ENCODE data around the gene OR1E2. TPM values are rescaled to one million over a fixed set of nuclear protein-coding genes. Genes with fewer than 3 reads are reported as not detected.

OR1E2 gene
- total and polyA plus RNA-seq, 10 of the 15 experiments (the other 5 are each of a cell fraction or from before 2014, with no cell fraction given), result not detected

DNA sequence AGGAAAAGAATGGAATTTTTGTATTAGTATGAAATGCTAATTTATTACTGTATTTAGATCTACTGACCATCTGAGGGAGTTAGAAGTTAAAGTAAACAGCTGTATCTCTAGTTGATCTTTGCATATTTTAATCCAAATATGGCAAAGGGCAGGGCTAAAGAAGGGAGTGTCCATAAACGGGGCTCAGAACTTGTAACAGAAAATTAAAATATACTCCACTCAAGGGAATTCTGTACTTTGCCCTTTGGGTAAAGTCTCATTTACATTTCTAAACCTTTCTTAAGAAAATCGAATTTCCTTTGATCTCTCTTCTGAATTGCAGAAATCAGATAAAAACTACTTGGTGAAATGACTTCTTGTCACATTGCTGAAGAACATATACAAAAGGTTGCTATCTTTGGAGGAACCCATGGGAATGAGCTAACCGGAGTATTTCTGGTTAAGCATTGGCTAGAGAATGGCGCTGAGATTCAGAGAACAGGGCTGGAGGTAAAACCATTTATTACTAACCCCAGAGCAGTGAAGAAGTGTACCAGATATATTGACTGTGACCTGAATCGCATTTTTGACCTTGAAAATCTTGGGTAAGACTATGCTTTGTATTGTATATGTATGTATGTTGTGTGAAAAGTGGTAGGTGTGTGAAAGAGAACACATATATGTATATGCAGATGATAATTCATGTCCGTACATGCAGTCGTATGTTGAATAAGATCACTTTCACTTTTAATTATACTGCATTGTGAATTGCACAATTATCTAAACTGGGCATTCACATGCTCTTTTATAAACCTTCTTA, 42.4 kb upstream of the OR1E2 start, which contains the start of gene ASPA:
Gene ASPA, plus strand, starts transcription at position 186 of the 799 bp plus-strand sequence. Its CDS starts 163 bp downstream, at position 349.
- no peaks in the 10 kb centered on the region for H3K36me3 ChIP-seq (ENCODE audit: control insufficient read depth in 2 of 2, insufficient read depth in 2 of 2, low read length in 1 of 2)
- no peak within 1 kb of the TSS for H3K4me3 ChIP-seq
- no TSS peak for BruUV-seq (replicated peaks)
- ChIA-PET RAD21 (ENCODE audit: unreplicated experiment) (no interaction called here), SMC1A (ENCODE audit: uncharacterized antibody, unreplicated experiment) (interaction anchor here (0.8 to 1.5 kb wide), 2 partner anchors 24 to 58 kb away, joined by 3 read pairs; no protein-coding TSS in a partner anchor), CTCF (no interaction called here), POLR2A (no interaction called here)
- H3K27ac ChIP-seq (ENCODE audit: control insufficient read depth, insufficient read depth), result no peak within 1 kb of the TSS
- intact Hi-C loops (cut with micrococcal nuclease; ENCODE audit: unreplicated experiment) (no loop called here), in situ Hi-C loops (cut with MboI) (no loop called here)
- H3K4me1 ChIP-seq (ENCODE audit: control insufficient read depth, insufficient read depth, low read length), result no peaks in the 10 kb centered on the region
- H3K4me2 ChIP-seq (ENCODE audit: control insufficient read depth, insufficient read depth), result no peak within 1 kb of the TSS
- 27% methylated on average over 7 of the region's 7 CpGs for whole genome bisulfite sequencing (ENCODE audit: insufficient coverage, insufficient replicate concordance, low lambda C conversion rate, missing lambda C conversion rate)
- ATAC-seq (no peak), FAIRE-seq (no peak), DNase-seq (ENCODE audit: low read depth, low spot score) (no peak)
- TF ChIP-seq, protein P1, sequence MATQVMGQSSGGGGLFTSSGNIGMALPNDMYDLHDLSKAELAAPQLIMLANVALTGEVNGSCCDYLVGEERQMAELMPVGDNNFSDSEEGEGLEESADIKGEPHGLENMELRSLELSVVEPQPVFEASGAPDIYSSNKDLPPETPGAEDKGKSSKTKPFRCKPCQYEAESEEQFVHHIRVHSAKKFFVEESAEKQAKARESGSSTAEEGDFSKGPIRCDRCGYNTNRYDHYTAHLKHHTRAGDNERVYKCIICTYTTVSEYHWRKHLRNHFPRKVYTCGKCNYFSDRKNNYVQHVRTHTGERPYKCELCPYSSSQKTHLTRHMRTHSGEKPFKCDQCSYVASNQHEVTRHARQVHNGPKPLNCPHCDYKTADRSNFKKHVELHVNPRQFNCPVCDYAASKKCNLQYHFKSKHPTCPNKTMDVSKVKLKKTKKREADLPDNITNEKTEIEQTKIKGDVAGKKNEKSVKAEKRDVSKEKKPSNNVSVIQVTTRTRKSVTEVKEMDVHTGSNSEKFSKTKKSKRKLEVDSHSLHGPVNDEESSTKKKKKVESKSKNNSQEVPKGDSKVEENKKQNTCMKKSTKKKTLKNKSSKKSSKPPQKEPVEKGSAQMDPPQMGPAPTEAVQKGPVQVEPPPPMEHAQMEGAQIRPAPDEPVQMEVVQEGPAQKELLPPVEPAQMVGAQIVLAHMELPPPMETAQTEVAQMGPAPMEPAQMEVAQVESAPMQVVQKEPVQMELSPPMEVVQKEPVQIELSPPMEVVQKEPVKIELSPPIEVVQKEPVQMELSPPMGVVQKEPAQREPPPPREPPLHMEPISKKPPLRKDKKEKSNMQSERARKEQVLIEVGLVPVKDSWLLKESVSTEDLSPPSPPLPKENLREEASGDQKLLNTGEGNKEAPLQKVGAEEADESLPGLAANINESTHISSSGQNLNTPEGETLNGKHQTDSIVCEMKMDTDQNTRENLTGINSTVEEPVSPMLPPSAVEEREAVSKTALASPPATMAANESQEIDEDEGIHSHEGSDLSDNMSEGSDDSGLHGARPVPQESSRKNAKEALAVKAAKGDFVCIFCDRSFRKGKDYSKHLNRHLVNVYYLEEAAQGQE (IDR thresholded peaks at IDR 0.05; ENCODE audit: low read depth, low read length), result no peak
- TF ChIP-seq BRCA1 (IDR thresholded peaks at IDR 0.05; ENCODE audit: low read depth, low read length) (no peak), RAD21 (IDR thresholded peaks at IDR 0.05; ENCODE audit: insufficient read depth, low read depth, low read length) (no peak), EED (IDR thresholded peaks at IDR 0.05; ENCODE audit: low read depth) (no peak), ZNF24 (IDR thresholded peaks at IDR 0.05) (no peak), BACH1 (IDR thresholded peaks at IDR 0.05; ENCODE audit: borderline replicate concordance) (no peak), ZNF622 (IDR thresholded peaks at IDR 0.05) (no peak)
- peaks cover 0 to 2% of the 10 kb centered on the region in 2 experiments; a peak in 1 of 4 replicates for H3K27me3 ChIP-seq (replicated peaks in 1 of 2; ENCODE audit: control insufficient read depth in 2 of 2, insufficient read depth in 2 of 2, low read length in 1 of 2)
- no peaks in the 10 kb centered on the region for H3K9me3 ChIP-seq (replicated peaks; ENCODE audit: control insufficient read depth, insufficient read depth, low read length)
- H2AFZ ChIP-seq (ENCODE audit: control insufficient read depth, low read depth, low read length), result no peak within 1 kb of the TSS
- no peaks in the 10 kb centered on the region for H4K20me1 ChIP-seq (ENCODE audit: control insufficient read depth, insufficient read depth)
- no peaks in the 10 kb centered on the region for H3K79me2 ChIP-seq (ENCODE audit: control insufficient read depth, insufficient read depth, low read length)
- H3K9ac ChIP-seq (ENCODE audit: control insufficient read depth, insufficient read depth, low read length), result no peak within 1 kb of the TSS
